Karpas-422 (cell line): ENCODE results near the gene GPR101. TPM values are rescaled to one million over a fixed set of nuclear protein-coding genes. Genes with fewer than 3 reads are reported as not detected.

Experiments
- DNase-seq: peaks from one replicate; pipeline ENCODE4 v3.0.0-alpha.2; 2015
- H2AFZ ChIP-seq: fragments of 200-600 bp; sonication (generic); 2 replicates; pipeline ENCODE4 v1.6.1; 2014; ENCODE audit warnings: antibody characterized with exemption, low read length, mixed read lengths
- H3K27ac ChIP-seq: fragments of 200-600 bp; sonication (generic); 2 replicates; pipeline ENCODE4 v1.5.1; 2014; ENCODE audit warnings: mild to moderate bottlenecking, low read length, moderate library complexity
- H3K27me3 ChIP-seq: fragments of 200-600 bp; sonication (generic); 2 replicates; pipeline ENCODE4 v1.6.1; 2014; ENCODE audit warnings: low read length, mixed read lengths
- H3K36me3 ChIP-seq: fragments of 200-600 bp; sonication (generic); 2 replicates; pipeline ENCODE4 v1.6.1; 2014; ENCODE audit warnings: low read length, mixed read lengths; ENCODE audit not compliant: insufficient read depth
- H3K4me1 ChIP-seq: fragments of 200-600 bp; sonication (generic); 2 replicates; pipeline ENCODE4 v1.6.1; 2014; ENCODE audit warnings: mild to moderate bottlenecking, low read length, mixed read lengths
- H3K4me2 ChIP-seq: fragments of 200-600 bp; sonication (generic); 2 replicates; pipeline ENCODE4 v1.6.1; 2014; ENCODE audit warnings: low read length, low read depth, mild to moderate bottlenecking; ENCODE audit not compliant: poor library complexity, severe bottlenecking
- H3K4me3 ChIP-seq: fragments of 200-600 bp; sonication (generic); 2 replicates; pipeline ENCODE4 v1.5.1; 2014; ENCODE audit warnings: mild to moderate bottlenecking, antibody characterized with exemption, low read length, mixed read lengths
- H3K79me2 ChIP-seq: fragments of 200-600 bp; sonication (generic); 2 replicates; pipeline ENCODE4 v1.6.1; 2014; ENCODE audit warnings: mild to moderate bottlenecking, low read length, mixed read lengths
- H3K9ac ChIP-seq: fragments of 200-600 bp; sonication (generic); 2 replicates; pipeline ENCODE4 v1.6.0; 2014; ENCODE audit warnings: low read length
- H3K9me2 ChIP-seq: fragments of 200-600 bp; sonication (generic), shearing (Covaris generic); replicated peaks from 2 replicates; pipeline ENCODE4 v1.6.0; 2014; ENCODE audit warnings: mild to moderate bottlenecking, low read length, moderate library complexity; ENCODE audit not compliant: insufficient read depth
- H3K9me3 ChIP-seq: fragments of 300-700, 200-600 bp; sonication (generic); 2 replicates; pipeline ENCODE4 v1.6.1; 2014; ENCODE audit warnings: low read length, mixed read lengths
- H4K20me1 ChIP-seq: fragments of 200-600 bp; sonication (generic); 2 replicates; pipeline ENCODE4 v1.6.1; 2014; ENCODE audit warnings: mild to moderate bottlenecking, antibody characterized with exemption, low read length, low read depth; ENCODE audit not compliant: insufficient read depth
- total RNA-seq: library from RNA; depleted of rRNA; stranded (reverse); fragments of >200 nt; shearing (Covaris generic); gene quantifications from 2 replicates; pipeline ENCODE4 v1.2.3, GENCODE V29; 2014; ENCODE audit warnings: low replicate concordance; rRNA removed

Gene GPR101
- total RNA-seq: not detected in 2 replicates

- Histone ChIP-seq H3K4me1 (no peaks in the 10 kb centered on the region), H3K4me2 (no peak within 1 kb of the TSS), H3K4me3 (no peak within 1 kb of the TSS), H3K9me2 (no peaks in the 10 kb centered on the region), H3K36me3 (no peaks in the 10 kb centered on the region), H3K27ac (no peak within 1 kb of the TSS), H3K27me3 (no peaks in the 10 kb centered on the region), H3K9ac (no peak within 1 kb of the TSS), H2AFZ (no peak within 1 kb of the TSS), H4K20me1 (no peaks in the 10 kb centered on the region), H3K9me3 (no peaks in the 10 kb centered on the region), H3K79me2 (no peaks in the 10 kb centered on the region)
- no peak for DNase-seq
Measured at GRCh38 chrX:137033774-137034507, at the start of gene GPR101. TSS of gene GPR101 (minus strand) at chrX:137033995. CDS start at chrX:137031674, 2,321 bp downstream.

- H3K4me3 ChIP-seq: no peak overlapping the region
- H3K79me2 ChIP-seq: no peaks in the 10 kb centered on the region
- H3K27me3 ChIP-seq: no peaks in the 10 kb centered on the region
- no peaks in the 10 kb centered on the region for H4K20me1 ChIP-seq
- DNase-seq: no peak
- no peak overlapping the region for H3K27ac ChIP-seq
- no peak overlapping the region for H2AFZ ChIP-seq
- H3K4me2 ChIP-seq: no peak overlapping the region
- H3K36me3 ChIP-seq: no peaks in the 10 kb centered on the region
- H3K4me1 ChIP-seq: no peaks in the 10 kb centered on the region
- no peak overlapping the region for H3K9ac ChIP-seq
- H3K9me3 ChIP-seq: no peaks in the 10 kb centered on the region
- H3K9me2 ChIP-seq: no peaks in the 10 kb centered on the region
Measured at GRCh38 chrX:137081239-137081638, 47.4 kb upstream of the GPR101 start.

GRCh38 chrX:137072396-137072795, 38.6 kb upstream of the GPR101 start:
- Histone ChIP-seq H3K79me2 (no peaks in the 10 kb centered on the region), H3K9me3 (no peaks in the 10 kb centered on the region), H3K9ac (no peak overlapping the region), H3K9me2 (no peaks in the 10 kb centered on the region), H3K36me3 (no peaks in the 10 kb centered on the region), H4K20me1 (no peaks in the 10 kb centered on the region), H3K27me3 (no peaks in the 10 kb centered on the region), H3K4me3 (no peak overlapping the region), H3K4me1 (peaks cover 4% of the 10 kb centered on the region), H3K27ac (no peak overlapping the region), H3K4me2 (no peak overlapping the region), H2AFZ (no peak overlapping the region)
- DNase-seq: no peak

- no peak overlapping the region for H3K27ac ChIP-seq
- H3K9me3 ChIP-seq: no peaks in the 10 kb centered on the region
- H2AFZ ChIP-seq: no peak overlapping the region
- no peak overlapping the region for H3K4me3 ChIP-seq
- no peak for DNase-seq
- no peaks in the 10 kb centered on the region for H3K27me3 ChIP-seq
- H3K4me2 ChIP-seq: no peak overlapping the region
- no peak overlapping the region for H3K9ac ChIP-seq
- H3K79me2 ChIP-seq: no peaks in the 10 kb centered on the region
- H4K20me1 ChIP-seq: no peaks in the 10 kb centered on the region
- H3K4me1 ChIP-seq: peaks cover 4% of the 10 kb centered on the region
- no peaks in the 10 kb centered on the region for H3K36me3 ChIP-seq
- no peaks in the 10 kb centered on the region for H3K9me2 ChIP-seq
Measured at GRCh38 chrX:137071596-137071995, 37.8 kb upstream of the GPR101 start.

GRCh38 chrX:137067147-137067546, 33.4 kb upstream of the GPR101 start:
- Histone ChIP-seq H4K20me1 (no peaks in the 10 kb centered on the region), H3K79me2 (no peaks in the 10 kb centered on the region), H3K4me1 (no peaks in the 10 kb centered on the region), H3K4me2 (no peak overlapping the region), H3K4me3 (no peak overlapping the region), H3K27me3 (no peaks in the 10 kb centered on the region), H3K9me3 (no peaks in the 10 kb centered on the region), H3K9me2 (no peaks in the 10 kb centered on the region), H3K36me3 (no peaks in the 10 kb centered on the region), H2AFZ (no peak overlapping the region), H3K27ac (no peak overlapping the region), H3K9ac (no peak overlapping the region)
- DNase-seq: no peak

- Histone ChIP-seq H2AFZ (no peak overlapping the region), H3K4me1 (no peaks in the 10 kb centered on the region), H3K4me2 (no peak overlapping the region), H3K9me2 (no peaks in the 10 kb centered on the region), H3K36me3 (no peaks in the 10 kb centered on the region), H3K27ac (no peak overlapping the region), H3K4me3 (no peak overlapping the region), H3K9ac (no peak overlapping the region), H4K20me1 (no peaks in the 10 kb centered on the region), H3K79me2 (no peaks in the 10 kb centered on the region), H3K27me3 (no peaks in the 10 kb centered on the region), H3K9me3 (no peaks in the 10 kb centered on the region)
- DNase-seq: no peak
Measured at GRCh38 chrX:137062915-137063617, 29.3 kb upstream of the GPR101 start.

GRCh38 chrX:137058339-137059127, 24.7 kb upstream of the GPR101 start:
- H3K79me2 ChIP-seq: no peaks in the 10 kb centered on the region
- no peak overlapping the region for H3K4me2 ChIP-seq
- no peak overlapping the region for H3K9ac ChIP-seq
- H3K9me2 ChIP-seq: no peaks in the 10 kb centered on the region
- H3K4me3 ChIP-seq: no peak overlapping the region
- no peak overlapping the region for H3K27ac ChIP-seq
- H3K27me3 ChIP-seq: no peaks in the 10 kb centered on the region
- H3K9me3 ChIP-seq: no peaks in the 10 kb centered on the region
- no peaks in the 10 kb centered on the region for H3K36me3 ChIP-seq
- no peaks in the 10 kb centered on the region for H3K4me1 ChIP-seq
- H2AFZ ChIP-seq: no peak overlapping the region
- H4K20me1 ChIP-seq: no peaks in the 10 kb centered on the region
- no peak for DNase-seq

- H3K79me2 ChIP-seq: no peaks in the 10 kb centered on the region
- H3K36me3 ChIP-seq: no peaks in the 10 kb centered on the region
- no peak for DNase-seq
- H3K9me3 ChIP-seq: no peaks in the 10 kb centered on the region
- H3K4me1 ChIP-seq: peaks cover 6% of the 10 kb centered on the region
- no peak overlapping the region for H3K27ac ChIP-seq
- no peaks in the 10 kb centered on the region for H3K27me3 ChIP-seq
- H3K4me2 ChIP-seq: no peak overlapping the region
- no peaks in the 10 kb centered on the region for H3K9me2 ChIP-seq
- no peak overlapping the region for H3K4me3 ChIP-seq
- no peaks in the 10 kb centered on the region for H4K20me1 ChIP-seq
- H2AFZ ChIP-seq: no peak overlapping the region
- H3K9ac ChIP-seq: no peak overlapping the region
Measured at GRCh38 chrX:137052643-137053235, 18.9 kb upstream of the GPR101 start.
